Fibroblast of lung (primary cell): ENCODE data around the gene RABGAP1. TPM values are rescaled to one million over a fixed set of nuclear protein-coding genes. Genes with fewer than 3 reads are reported as not detected.

ENCODE experiments used
- DNase-seq, 2 donors: peaks; one replicate each; pipeline versions ENCODE4 v3.0.0 to v3.0.0-alpha.2; 2010; ENCODE audit warnings: low read depth in 2 of 2
- H2AFZ ChIP-seq: 2 replicates; pipeline ENCODE4 v1.5.1; 2012; ENCODE audit warnings: low read length, control low read depth, inconsistent platforms
- H3K27ac ChIP-seq: 2 replicates; pipeline ENCODE4 v1.5.1; 2011; ENCODE audit warnings: low read length, control low read depth; ENCODE audit not compliant: insufficient read depth
- H3K27me3 ChIP-seq: 2 replicates; pipeline ENCODE4 v1.5.1; 2011; ENCODE audit warnings: mild to moderate bottlenecking, low read length; ENCODE audit not compliant: control insufficient read depth, insufficient read depth
- H3K36me3 ChIP-seq: 2 replicates; pipeline ENCODE4 v1.5.1; 2011; ENCODE audit warnings: low read length; ENCODE audit not compliant: control insufficient read depth, insufficient read depth
- H3K4me1 ChIP-seq: 2 replicates; pipeline ENCODE4 v1.5.1; 2011; ENCODE audit warnings: low read length; ENCODE audit not compliant: control insufficient read depth, insufficient read depth; ENCODE audit errors: extremely low read depth
- H3K4me2 ChIP-seq: 2 replicates; pipeline ENCODE4 v1.5.1; 2011; ENCODE audit warnings: low read length, control low read depth; ENCODE audit not compliant: insufficient read depth; ENCODE audit errors: extremely low read depth
- H3K4me3 ChIP-seq, 4 experiments: fragments of 200-600 bp in 1 of 4; sonication (generic) in 1 of 4; replicated peaks in 1 of 4; 2 replicates each; pipeline ENCODE4 v1.5.1; 2011 to 2016; ENCODE audit warnings: low read length in 4 of 4, low read depth in 3 of 4, mild to moderate bottlenecking in 3 of 4, control low read depth in 2 of 4, inconsistent platforms in 1 of 4, mixed read lengths in 1 of 4; ENCODE audit not compliant: insufficient read depth in 1 of 4; ENCODE audit errors: control extremely low read depth in 1 of 4
- H3K79me2 ChIP-seq: 2 replicates; pipeline ENCODE4 v1.5.1; 2012; ENCODE audit warnings: mild to moderate bottlenecking, low read length, inconsistent platforms; ENCODE audit not compliant: control insufficient read depth, insufficient read depth
- H3K9ac ChIP-seq: 2 replicates; pipeline ENCODE4 v1.5.1; 2011; ENCODE audit warnings: mild to moderate bottlenecking, low read length, control low read depth; ENCODE audit not compliant: insufficient read depth
- H3K9me3 ChIP-seq: 2 replicates; pipeline ENCODE4 v1.5.1; 2012; ENCODE audit warnings: low read depth, low read length; ENCODE audit not compliant: control insufficient read depth, insufficient read depth
- H4K20me1 ChIP-seq: 2 replicates; pipeline ENCODE4 v1.5.1; 2011; ENCODE audit warnings: low read length; ENCODE audit not compliant: control insufficient read depth, insufficient read depth; ENCODE audit errors: extremely low read depth
- CTCF ChIP-seq, 2 donors: IDR thresholded peaks in 1 of 2; conservative IDR thresholded peaks in 1 of 2; 1 replicate in 1 of 2; 2 replicates in 1 of 2; pipeline ENCODE4 v1.5.1; 2011 to 2012; ENCODE audit warnings: low read length in 2 of 2, control low read depth in 1 of 2, inconsistent platforms in 1 of 2, low read depth in 1 of 2, mild to moderate bottlenecking in 1 of 2
- EZH2 ChIP-seq: IDR thresholded peaks from 2 replicates; pipeline ENCODE4 v1.5.1; 2012; ENCODE audit warnings: low read length, control low read depth, mild to moderate bottlenecking; ENCODE audit errors: missing control alignments
- polyA plus RNA-seq, 2 donors: library from polyadenylated mRNA; depleted of rRNA in 1 of 2; stranded (reverse) in 1 of 2; unstranded in 1 of 2; fragments of >200 nt; gene quantifications; 2 replicates each; pipeline ENCODE4 v1.2.1, GENCODE V29; 2011 to 2012; ENCODE audit warnings: missing spikeins in 1 of 2
- total RNA-seq: library from RNA; depleted of rRNA; stranded (reverse); fragments of >200 nt; gene quantifications from 2 replicates; pipeline ENCODE4 v1.2.1, GENCODE V29; 2014

The RABGAP1 gene
- total and polyA plus RNA-seq, 2 donors (not counting 1 experiment from before 2014, with no cell fraction given), result 47.6 to 58.6 TPM

DNA sequence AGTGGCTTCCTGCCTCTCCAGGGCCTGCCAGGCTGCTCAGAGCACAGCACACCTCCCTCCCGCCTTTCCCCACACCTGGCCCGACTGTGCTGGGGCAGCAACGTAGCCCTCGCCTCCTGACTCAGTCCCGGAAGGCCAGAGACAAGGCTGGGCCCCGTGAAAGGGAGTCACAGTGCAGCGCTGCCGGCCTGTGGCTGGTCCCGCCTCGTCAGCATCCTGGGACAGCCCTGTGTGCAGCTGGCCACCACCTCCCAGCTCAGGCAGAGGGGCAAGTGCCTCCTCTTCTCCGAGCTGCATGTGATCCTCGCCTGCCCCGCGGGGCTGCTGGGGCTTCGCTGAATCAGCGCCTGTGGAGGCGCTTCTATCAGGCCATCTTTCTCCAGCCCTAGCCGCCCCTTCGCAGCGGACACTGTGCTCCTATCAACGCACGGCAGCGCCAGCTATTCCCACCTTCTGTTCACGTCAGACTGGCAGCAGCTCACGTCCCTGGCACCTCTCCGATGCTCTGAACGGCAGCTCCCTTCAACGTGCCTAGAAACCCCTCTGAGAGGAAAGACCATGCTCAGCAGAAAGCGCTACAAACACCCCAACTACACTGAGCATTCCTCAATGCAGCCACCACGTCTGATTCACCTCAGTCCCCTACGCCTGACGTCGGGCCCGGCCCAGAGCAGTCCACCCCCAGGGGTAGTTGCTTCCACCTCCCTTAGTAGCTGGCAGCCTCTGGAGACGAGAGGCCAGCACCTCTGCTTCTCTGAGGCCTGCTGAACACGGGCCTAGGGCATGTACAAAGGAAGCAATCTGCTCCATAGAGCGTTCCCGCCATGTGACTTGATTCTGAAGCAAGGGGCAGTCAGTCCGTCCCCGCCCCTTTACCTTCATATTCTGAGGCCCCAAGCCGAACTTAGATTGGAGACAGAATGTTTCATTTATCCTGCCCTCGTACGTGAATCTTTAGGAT lies 171.5 kb downstream of the RABGAP1 start:
- no peak overlapping the region for H3K27ac ChIP-seq
- H3K4me1 ChIP-seq, result no peaks in the 10 kb centered on the region
- no peaks in the 10 kb centered on the region for H3K79me2 ChIP-seq
- no peak overlapping the region for H2AFZ ChIP-seq
- H3K9ac ChIP-seq, result no peak overlapping the region
- H3K9me3 ChIP-seq, result no peaks in the 10 kb centered on the region
- DNase-seq, result no peak
- H3K4me3 ChIP-seq, result no peak overlapping the region
- no peaks in the 10 kb centered on the region for H3K36me3 ChIP-seq
- H3K27me3 ChIP-seq, result no peaks in the 10 kb centered on the region
- no peak for TF ChIP-seq EZH2
- no peak for TF ChIP-seq CTCF (conservative IDR thresholded peaks at IDR 0.05 in 1 of 2, IDR thresholded peaks at IDR 0.05 in 1 of 2; ENCODE audit: low read depth in 1 of 2, low read length in 2 of 2)
- H3K4me2 ChIP-seq, result no peak overlapping the region
- H4K20me1 ChIP-seq, result no peaks in the 10 kb centered on the region

- H3K36me3 ChIP-seq, result no peaks in the 10 kb centered on the region
- H3K9ac ChIP-seq, result no peak overlapping the region
- no peaks in the 10 kb centered on the region for H3K27me3 ChIP-seq
- H3K4me1 ChIP-seq, result no peaks in the 10 kb centered on the region
- TF ChIP-seq EZH2 (no peak), CTCF (conservative IDR thresholded peaks at IDR 0.05 in 1 of 2, IDR thresholded peaks at IDR 0.05 in 1 of 2; ENCODE audit: low read depth in 1 of 2, low read length in 2 of 2) (no peak)
- DNase-seq, result no peak
- H3K27ac ChIP-seq, result no peak overlapping the region
- no peaks in the 10 kb centered on the region for H3K9me3 ChIP-seq
- H4K20me1 ChIP-seq, result no peaks in the 10 kb centered on the region
- no peak overlapping the region for H3K4me3 ChIP-seq
- no peaks in the 10 kb centered on the region for H3K79me2 ChIP-seq
- H2AFZ ChIP-seq, result no peak overlapping the region
- H3K4me2 ChIP-seq, result no peak overlapping the region
Observed at GRCh38 chr9:123113185-123113584, 172.4 kb downstream of the RABGAP1 start.

GRCh38 chr9:123115146-123115913 lies 174.5 kb downstream of the RABGAP1 start:
- Histone ChIP-seq H3K36me3 (no peaks in the 10 kb centered on the region), H4K20me1 (no peaks in the 10 kb centered on the region), H3K9me3 (no peaks in the 10 kb centered on the region), H3K27ac (no peak overlapping the region), H3K4me2 (no peak overlapping the region), H3K27me3 (no peaks in the 10 kb centered on the region), H3K79me2 (no peaks in the 10 kb centered on the region), H2AFZ (no peak overlapping the region), H3K4me1 (no peaks in the 10 kb centered on the region), H3K9ac (no peak overlapping the region), H3K4me3 (no peak overlapping the region)
- TF ChIP-seq EZH2 (no peak), CTCF (conservative IDR thresholded peaks at IDR 0.05 in 1 of 2, IDR thresholded peaks at IDR 0.05 in 1 of 2; ENCODE audit: low read depth in 1 of 2, low read length in 2 of 2) (no peak)
- DNase-seq, result no peak
